WTC11 (cell line): ENCODE results near the gene ZNF718. TPM values are rescaled to one million over a fixed set of nuclear protein-coding genes. Genes with fewer than 3 reads are reported as not detected.

Experiments used
- ATAC-seq: fragments of 200-7000 bp; cut with Tn5 transposase; 2 replicates; pipeline ENCODE4 v1.10.0; 2021; ENCODE audit warnings: mild to moderate bottlenecking, moderate library complexity
- CTCF ChIA-PET: fragments of 300-600 bp; sonication (Branson Sonifier 250); formaldehyde crosslinking; loops from one replicate; lab custom pipeline; 2021; ENCODE audit warnings: antibody characterized with exemption; lab: Charles Lee
- POLR2A ChIA-PET: fragments of 350-600 bp; sonication (Branson Sonifier 250); formaldehyde crosslinking; loops from one replicate; lab custom pipeline; 2021; ENCODE audit warnings: antibody characterized with exemption; lab: Charles Lee
- DNase-seq: peaks from one replicate; pipeline ENCODE4 v3.0.0; 2021; ENCODE audit warnings: low spot score
- H3K27ac Mint-ChIP-seq: 2 replicates; pipeline ENCODE4 v1.8.0; 2021; ENCODE audit warnings: mixed read lengths
- H3K27me3 Mint-ChIP-seq: 2 replicates; pipeline ENCODE4 v1.8.0; 2021; ENCODE audit warnings: low read depth, mild to moderate bottlenecking, moderate library complexity, mixed read lengths
- H3K36me3 Mint-ChIP-seq: 2 replicates; pipeline ENCODE4 v1.8.0; 2021; ENCODE audit warnings: mixed read lengths
- H3K4me1 Mint-ChIP-seq: 2 replicates; pipeline ENCODE4 v1.8.0; 2022; ENCODE audit warnings: mixed read lengths
- H3K4me3 Mint-ChIP-seq: 2 replicates; pipeline ENCODE4 v1.8.0; 2021; ENCODE audit warnings: mild to moderate bottlenecking, moderate library complexity, mixed read lengths
- H3K9me3 Mint-ChIP-seq: 2 replicates; pipeline ENCODE4 v1.8.0; 2021; ENCODE audit warnings: mixed read lengths
- JAZF1 ChIP-seq: fragments of 250-450 bp; sonication (Bioruptor Pico); IDR thresholded peaks from 2 replicates; pipeline ENCODE4 v1.9.0; 2021; ENCODE audit warnings: moderate library complexity, mild to moderate bottlenecking, inconsistent platforms
- JUN ChIP-seq: sonication (generic); formaldehyde crosslinking; IDR thresholded peaks from 2 replicates; pipeline ENCODE4 v1.8.0; 2023; ENCODE audit warnings: mild to moderate bottlenecking, missing genetic modification reagents
- NFATC4 ChIP-seq: fragments of 250-450 bp; sonication (Bioruptor Pico); IDR thresholded peaks from 2 replicates; pipeline ENCODE4 v1.9.0; 2021; ENCODE audit warnings: mild to moderate bottlenecking
- RELA ChIP-seq: sonication (generic); formaldehyde crosslinking; IDR thresholded peaks from 2 replicates; pipeline ENCODE4 v1.8.1; 2022; ENCODE audit warnings: missing genetic modification reagents, mild to moderate bottlenecking, borderline replicate concordance
- TEAD1 ChIP-seq: sonication (generic); formaldehyde crosslinking; IDR thresholded peaks from 2 replicates; pipeline ENCODE4 v1.8.0; 2022; ENCODE audit warnings: mild to moderate bottlenecking, missing genetic modification reagents
- TEAD4 ChIP-seq: sonication (generic); formaldehyde crosslinking; IDR thresholded peaks from 2 replicates; pipeline ENCODE4 v1.8.0; 2022; ENCODE audit warnings: mild to moderate bottlenecking, missing genetic modification reagents
- ZNF219 ChIP-seq: sonication (generic); formaldehyde crosslinking; IDR thresholded peaks from 2 replicates; pipeline ENCODE4 v1.8.0; 2023; ENCODE audit warnings: missing genetic modification reagents, mild to moderate bottlenecking, borderline replicate concordance
- ZNF317 ChIP-seq: sonication (generic); formaldehyde crosslinking; IDR thresholded peaks from 2 replicates; pipeline ENCODE4 v1.8.1; 2023; ENCODE audit warnings: low read depth, mild to moderate bottlenecking, moderate library complexity, missing genetic modification reagents, borderline replicate concordance
- total RNA-seq: library from RNA; stranded (reverse); gene quantifications from 3 replicates; pipeline ENCODE4 v1.2.3, GENCODE V29; 2021
- TF ChIP-seq, protein P1 (sequence below): sonication (generic); formaldehyde crosslinking; IDR thresholded peaks from 2 replicates; pipeline ENCODE4 v1.8.1; 2023; ENCODE audit warnings: mild to moderate bottlenecking, missing genetic modification reagents, moderate library complexity
- TF ChIP-seq, protein P2 (sequence below): sonication (generic); formaldehyde crosslinking; conservative IDR thresholded peaks from 2 replicates; pipeline ENCODE4 v1.8.1; 2022; ENCODE audit warnings: mild to moderate bottlenecking, missing genetic modification reagents
- TF ChIP-seq, protein P3 (sequence below): sonication (generic); formaldehyde crosslinking; IDR thresholded peaks from 2 replicates; pipeline ENCODE4 v1.8.0; 2023; ENCODE audit warnings: mild to moderate bottlenecking, missing genetic modification reagents
- TF ChIP-seq, protein P4 (sequence below): sonication (generic); formaldehyde crosslinking; IDR thresholded peaks from 2 replicates; pipeline ENCODE4 v1.8.0; 2023; ENCODE audit warnings: missing genetic modification reagents, mild to moderate bottlenecking, borderline replicate concordance

ZNF718 gene
- total RNA-seq, 1 experiment from 2014 or later: 12.5 TPM

DNA sequence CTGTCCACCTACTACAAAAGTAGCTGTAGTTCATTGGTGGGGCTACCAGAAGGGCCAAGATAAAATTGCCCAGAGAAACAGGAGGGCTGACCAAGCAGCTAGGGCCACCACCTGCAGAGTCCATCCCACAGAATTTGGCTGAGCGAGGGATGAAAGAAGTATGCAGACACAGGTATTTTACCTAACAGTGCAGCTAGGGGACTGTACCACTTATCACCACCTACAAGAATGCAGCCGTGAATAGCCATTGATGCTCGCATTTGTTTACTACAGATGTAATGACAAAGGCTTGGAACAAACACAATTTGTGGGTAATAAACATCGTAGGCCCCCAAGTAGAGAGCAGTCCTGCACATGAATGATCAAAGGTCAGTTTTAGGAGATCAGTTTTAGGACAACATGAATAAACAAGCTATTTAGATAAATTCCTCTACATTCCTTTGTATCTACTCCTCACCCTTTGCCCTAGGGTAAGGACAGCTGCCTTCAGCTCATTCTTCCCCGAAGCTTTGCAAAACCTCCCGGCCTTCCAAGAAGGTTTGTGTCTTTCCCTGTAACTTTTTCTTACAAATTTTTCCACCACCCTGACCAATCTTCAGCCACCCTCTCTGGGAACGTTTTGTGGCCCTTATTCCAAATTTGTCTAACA lies 49.5 kb downstream of the ZNF718 start (continued):
- TF ChIP-seq JAZF1 (CRISPR knock-in tag) (no peak), ZNF317 (CRISPR knock-in tag) (no peak), RELA (CRISPR knock-in tag) (no peak), NFATC4 (CRISPR knock-in tag) (no peak), TEAD4 (CRISPR knock-in tag) (no peak)
- TF ChIP-seq, protein P1, sequence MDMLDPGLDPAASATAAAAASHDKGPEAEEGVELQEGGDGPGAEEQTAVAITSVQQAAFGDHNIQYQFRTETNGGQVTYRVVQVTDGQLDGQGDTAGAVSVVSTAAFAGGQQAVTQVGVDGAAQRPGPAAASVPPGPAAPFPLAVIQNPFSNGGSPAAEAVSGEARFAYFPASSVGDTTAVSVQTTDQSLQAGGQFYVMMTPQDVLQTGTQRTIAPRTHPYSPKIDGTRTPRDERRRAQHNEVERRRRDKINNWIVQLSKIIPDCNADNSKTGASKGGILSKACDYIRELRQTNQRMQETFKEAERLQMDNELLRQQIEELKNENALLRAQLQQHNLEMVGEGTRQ (CRISPR knock-in tag): no peak
- TF ChIP-seq, protein P2, sequence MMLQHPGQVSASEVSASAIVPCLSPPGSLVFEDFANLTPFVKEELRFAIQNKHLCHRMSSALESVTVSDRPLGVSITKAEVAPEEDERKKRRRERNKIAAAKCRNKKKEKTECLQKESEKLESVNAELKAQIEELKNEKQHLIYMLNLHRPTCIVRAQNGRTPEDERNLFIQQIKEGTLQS (CRISPR knock-in tag): no peak
- TF ChIP-seq, protein P3, sequence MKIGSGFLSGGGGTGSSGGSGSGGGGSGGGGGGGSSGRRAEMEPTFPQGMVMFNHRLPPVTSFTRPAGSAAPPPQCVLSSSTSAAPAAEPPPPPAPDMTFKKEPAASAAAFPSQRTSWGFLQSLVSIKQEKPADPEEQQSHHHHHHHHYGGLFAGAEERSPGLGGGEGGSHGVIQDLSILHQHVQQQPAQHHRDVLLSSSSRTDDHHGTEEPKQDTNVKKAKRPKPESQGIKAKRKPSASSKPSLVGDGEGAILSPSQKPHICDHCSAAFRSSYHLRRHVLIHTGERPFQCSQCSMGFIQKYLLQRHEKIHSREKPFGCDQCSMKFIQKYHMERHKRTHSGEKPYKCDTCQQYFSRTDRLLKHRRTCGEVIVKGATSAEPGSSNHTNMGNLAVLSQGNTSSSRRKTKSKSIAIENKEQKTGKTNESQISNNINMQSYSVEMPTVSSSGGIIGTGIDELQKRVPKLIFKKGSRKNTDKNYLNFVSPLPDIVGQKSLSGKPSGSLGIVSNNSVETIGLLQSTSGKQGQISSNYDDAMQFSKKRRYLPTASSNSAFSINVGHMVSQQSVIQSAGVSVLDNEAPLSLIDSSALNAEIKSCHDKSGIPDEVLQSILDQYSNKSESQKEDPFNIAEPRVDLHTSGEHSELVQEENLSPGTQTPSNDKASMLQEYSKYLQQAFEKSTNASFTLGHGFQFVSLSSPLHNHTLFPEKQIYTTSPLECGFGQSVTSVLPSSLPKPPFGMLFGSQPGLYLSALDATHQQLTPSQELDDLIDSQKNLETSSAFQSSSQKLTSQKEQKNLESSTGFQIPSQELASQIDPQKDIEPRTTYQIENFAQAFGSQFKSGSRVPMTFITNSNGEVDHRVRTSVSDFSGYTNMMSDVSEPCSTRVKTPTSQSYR (CRISPR knock-in tag): 0 out of 2 replicates have a peak, but pooled peaks have one; percentile 14

DNA sequence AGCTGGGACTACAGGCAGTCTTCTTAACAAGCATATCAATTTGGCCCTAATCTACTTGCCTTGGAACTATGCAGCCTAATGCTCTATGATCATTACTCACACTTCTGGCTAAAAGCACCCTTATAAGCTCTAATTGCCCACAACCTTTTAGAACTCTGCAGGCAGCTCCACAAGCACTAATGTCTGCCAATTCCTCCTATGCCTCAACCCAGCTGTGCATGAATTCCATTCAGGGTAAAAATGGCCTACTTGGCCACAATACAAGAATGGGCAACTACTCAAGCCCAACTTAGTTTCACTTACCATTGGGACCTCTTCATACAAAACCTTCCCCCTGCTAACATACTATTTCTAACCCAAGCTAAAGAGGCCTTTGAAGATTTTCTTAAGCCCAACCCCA lies 51.7 kb downstream of the ZNF718 start:
- peaks cover 31% of the 10 kb centered on the region for H3K4me1 Mint-ChIP-seq
- ATAC-seq (no peak), DNase-seq (no peak)
- TF ChIP-seq ZNF219 (CRISPR knock-in tag) (no peak), JUN (CRISPR knock-in tag) (no peak), TEAD1 (CRISPR knock-in tag) (no peak)
- TF ChIP-seq, protein P3 (CRISPR knock-in tag): no peak
- TF ChIP-seq, protein P4, sequence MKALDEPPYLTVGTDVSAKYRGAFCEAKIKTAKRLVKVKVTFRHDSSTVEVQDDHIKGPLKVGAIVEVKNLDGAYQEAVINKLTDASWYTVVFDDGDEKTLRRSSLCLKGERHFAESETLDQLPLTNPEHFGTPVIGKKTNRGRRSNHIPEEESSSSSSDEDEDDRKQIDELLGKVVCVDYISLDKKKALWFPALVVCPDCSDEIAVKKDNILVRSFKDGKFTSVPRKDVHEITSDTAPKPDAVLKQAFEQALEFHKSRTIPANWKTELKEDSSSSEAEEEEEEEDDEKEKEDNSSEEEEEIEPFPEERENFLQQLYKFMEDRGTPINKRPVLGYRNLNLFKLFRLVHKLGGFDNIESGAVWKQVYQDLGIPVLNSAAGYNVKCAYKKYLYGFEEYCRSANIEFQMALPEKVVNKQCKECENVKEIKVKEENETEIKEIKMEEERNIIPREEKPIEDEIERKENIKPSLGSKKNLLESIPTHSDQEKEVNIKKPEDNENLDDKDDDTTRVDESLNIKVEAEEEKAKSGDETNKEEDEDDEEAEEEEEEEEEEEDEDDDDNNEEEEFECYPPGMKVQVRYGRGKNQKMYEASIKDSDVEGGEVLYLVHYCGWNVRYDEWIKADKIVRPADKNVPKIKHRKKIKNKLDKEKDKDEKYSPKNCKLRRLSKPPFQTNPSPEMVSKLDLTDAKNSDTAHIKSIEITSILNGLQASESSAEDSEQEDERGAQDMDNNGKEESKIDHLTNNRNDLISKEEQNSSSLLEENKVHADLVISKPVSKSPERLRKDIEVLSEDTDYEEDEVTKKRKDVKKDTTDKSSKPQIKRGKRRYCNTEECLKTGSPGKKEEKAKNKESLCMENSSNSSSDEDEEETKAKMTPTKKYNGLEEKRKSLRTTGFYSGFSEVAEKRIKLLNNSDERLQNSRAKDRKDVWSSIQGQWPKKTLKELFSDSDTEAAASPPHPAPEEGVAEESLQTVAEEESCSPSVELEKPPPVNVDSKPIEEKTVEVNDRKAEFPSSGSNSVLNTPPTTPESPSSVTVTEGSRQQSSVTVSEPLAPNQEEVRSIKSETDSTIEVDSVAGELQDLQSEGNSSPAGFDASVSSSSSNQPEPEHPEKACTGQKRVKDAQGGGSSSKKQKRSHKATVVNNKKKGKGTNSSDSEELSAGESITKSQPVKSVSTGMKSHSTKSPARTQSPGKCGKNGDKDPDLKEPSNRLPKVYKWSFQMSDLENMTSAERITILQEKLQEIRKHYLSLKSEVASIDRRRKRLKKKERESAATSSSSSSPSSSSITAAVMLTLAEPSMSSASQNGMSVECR (CRISPR knock-in tag): no peak
- H3K27ac Mint-ChIP-seq: no peak overlapping the region
- H3K27me3 Mint-ChIP-seq: peaks cover 37% of the 10 kb centered on the region
- peaks cover 20% of the 10 kb centered on the region for H3K36me3 Mint-ChIP-seq
- H3K9me3 Mint-ChIP-seq: peaks cover 29% of the 10 kb centered on the region
- CTCF ChIA-PET: interaction anchor here (0.6 kb wide), 1 partner anchor 74 kb away, joined by 3 read pairs; no protein-coding TSS in a partner anchor
- POLR2A ChIA-PET: no interaction called here
- H3K4me3 Mint-ChIP-seq: no peak overlapping the region
